Neuronal stem cell (in vitro differentiated cells): ENCODE data around the gene SYPL2.

Experiments used
- DNase-seq: peaks from one replicate; pipeline ENCODE4 v3.0.0-alpha.2; 2013; ENCODE audit warnings: low spot score
- H2AFZ ChIP-seq: one replicate; pipeline ENCODE4 v1.6.1; 2013; ENCODE audit warnings: mild to moderate bottlenecking, low read length, inconsistent platforms
- H2AK5ac ChIP-seq: 2 replicates; pipeline ENCODE4 v1.6.1; 2013; ENCODE audit warnings: low read depth, mild to moderate bottlenecking, inconsistent platforms, low read length, moderate library complexity, mixed read lengths
- H2BK120ac ChIP-seq: 2 replicates; pipeline ENCODE4 v1.6.1; 2013; ENCODE audit warnings: low read depth, mild to moderate bottlenecking, inconsistent platforms, low read length, moderate library complexity, mixed read lengths
- H2BK12ac ChIP-seq: one replicate; pipeline ENCODE4 v1.6.1; 2013; ENCODE audit warnings: low read length, inconsistent platforms
- H2BK15ac ChIP-seq: 2 replicates; pipeline ENCODE4 v1.6.1; 2013; ENCODE audit warnings: mild to moderate bottlenecking, low read length, inconsistent platforms, mixed read lengths
- H2BK5ac ChIP-seq: one replicate; pipeline ENCODE4 v1.6.1; 2013; ENCODE audit warnings: inconsistent platforms, mild to moderate bottlenecking, low read length, moderate library complexity
- H3K14ac ChIP-seq: one replicate; pipeline ENCODE4 v1.6.1; 2013; ENCODE audit warnings: low read length, inconsistent platforms
- H3K18ac ChIP-seq: 2 replicates; pipeline ENCODE4 v1.6.1; 2013; ENCODE audit warnings: low read length, inconsistent platforms
- H3K23ac ChIP-seq: 2 replicates; pipeline ENCODE4 v1.6.1; 2013; ENCODE audit warnings: low read depth, mild to moderate bottlenecking, mixed read lengths, low read length, inconsistent platforms; ENCODE audit not compliant: poor library complexity
- H3K27ac ChIP-seq: replicated peaks from 3 replicates; pipeline ENCODE4 v1.5.1; 2013; ENCODE audit warnings: low read length, inconsistent platforms
- H3K27me3 ChIP-seq, 3 experiments: 2 replicates each; pipeline ENCODE4 v1.6.1; 2013; ENCODE audit warnings: low read length in 3 of 3, mild to moderate bottlenecking in 2 of 3, inconsistent platforms in 1 of 3, low read depth in 1 of 3, mixed read lengths in 1 of 3, moderate library complexity in 1 of 3; ENCODE audit not compliant: control insufficient read depth in 3 of 3, insufficient read depth in 3 of 3
- H3K36me3 ChIP-seq, 2 donors: replicated peaks in 1 of 2; 2 replicates each; pipeline ENCODE4 v1.6.1; 2013; ENCODE audit warnings: low read length in 2 of 2; ENCODE audit not compliant: control insufficient read depth in 2 of 2, insufficient read depth in 2 of 2
- H3K4ac ChIP-seq: 2 replicates; pipeline ENCODE4 v1.6.1; 2013; ENCODE audit warnings: inconsistent platforms, mild to moderate bottlenecking, low read length, moderate library complexity
- H3K4me1 ChIP-seq, 2 donors: 1 replicate in 1 of 2; 2 replicates in 1 of 2; pipeline ENCODE4 v1.6.1; 2013; ENCODE audit warnings: low read length in 2 of 2, low read depth in 1 of 2; ENCODE audit not compliant: control insufficient read depth in 2 of 2, insufficient read depth in 1 of 2
- H3K4me2 ChIP-seq: one replicate; pipeline ENCODE4 v1.6.1; 2013; ENCODE audit warnings: mild to moderate bottlenecking, low read length, inconsistent platforms; ENCODE audit not compliant: insufficient read depth, poor library complexity, severe bottlenecking
- H3K4me3 ChIP-seq, 2 donors: 2 replicates each; pipeline ENCODE4 v1.5.1; 2013; ENCODE audit warnings: low read length in 2 of 2, mild to moderate bottlenecking in 2 of 2, inconsistent platforms in 1 of 2, moderate library complexity in 1 of 2
- H3K79me1 ChIP-seq: one replicate; pipeline ENCODE4 v1.6.1; 2013; ENCODE audit warnings: low read depth, mild to moderate bottlenecking, inconsistent platforms, low read length, moderate library complexity
- H3K9ac ChIP-seq: one replicate; pipeline ENCODE4 v1.6.1; 2013; ENCODE audit warnings: mild to moderate bottlenecking, low read depth, low read length, inconsistent platforms; ENCODE audit not compliant: poor library complexity
- H3K9me3 ChIP-seq, 2 donors: replicated peaks in 1 of 2; 2 replicates each; pipeline versions ENCODE3 to v1.6.1; 2013; ENCODE audit warnings: low read length in 2 of 2, mild to moderate bottlenecking in 2 of 2, inconsistent platforms in 1 of 2, low read depth in 1 of 2, mixed read lengths in 1 of 2, moderate library complexity in 1 of 2; ENCODE audit not compliant: control insufficient read depth in 2 of 2, insufficient read depth in 1 of 2
- H4K8ac ChIP-seq: one replicate; pipeline ENCODE4 v1.6.1; 2013; ENCODE audit warnings: low read depth, mild to moderate bottlenecking, inconsistent platforms, low read length, moderate library complexity
- H4K91ac ChIP-seq: one replicate; pipeline ENCODE4 v1.6.1; 2013; ENCODE audit warnings: low read length, low read depth, mild to moderate bottlenecking, inconsistent platforms; ENCODE audit not compliant: poor library complexity
- WGBS, 2 donors: extraction: QIAGEN DNeasy Blood & Tissue Kit; methylation state at CpG; one replicate each; pipeline ENCODE4 v1.1.7; 2013; ENCODE audit warnings: missing lambda C conversion rate in 2 of 2, mixed read lengths in 1 of 2; ENCODE audit not compliant: insufficient read length in 2 of 2, insufficient replicate concordance in 1 of 2; ENCODE audit errors: extremely low coverage in 2 of 2; 5-methylcytosine and 5-hydroxymethylcytosine counted together

The SYPL2 gene

DNA sequence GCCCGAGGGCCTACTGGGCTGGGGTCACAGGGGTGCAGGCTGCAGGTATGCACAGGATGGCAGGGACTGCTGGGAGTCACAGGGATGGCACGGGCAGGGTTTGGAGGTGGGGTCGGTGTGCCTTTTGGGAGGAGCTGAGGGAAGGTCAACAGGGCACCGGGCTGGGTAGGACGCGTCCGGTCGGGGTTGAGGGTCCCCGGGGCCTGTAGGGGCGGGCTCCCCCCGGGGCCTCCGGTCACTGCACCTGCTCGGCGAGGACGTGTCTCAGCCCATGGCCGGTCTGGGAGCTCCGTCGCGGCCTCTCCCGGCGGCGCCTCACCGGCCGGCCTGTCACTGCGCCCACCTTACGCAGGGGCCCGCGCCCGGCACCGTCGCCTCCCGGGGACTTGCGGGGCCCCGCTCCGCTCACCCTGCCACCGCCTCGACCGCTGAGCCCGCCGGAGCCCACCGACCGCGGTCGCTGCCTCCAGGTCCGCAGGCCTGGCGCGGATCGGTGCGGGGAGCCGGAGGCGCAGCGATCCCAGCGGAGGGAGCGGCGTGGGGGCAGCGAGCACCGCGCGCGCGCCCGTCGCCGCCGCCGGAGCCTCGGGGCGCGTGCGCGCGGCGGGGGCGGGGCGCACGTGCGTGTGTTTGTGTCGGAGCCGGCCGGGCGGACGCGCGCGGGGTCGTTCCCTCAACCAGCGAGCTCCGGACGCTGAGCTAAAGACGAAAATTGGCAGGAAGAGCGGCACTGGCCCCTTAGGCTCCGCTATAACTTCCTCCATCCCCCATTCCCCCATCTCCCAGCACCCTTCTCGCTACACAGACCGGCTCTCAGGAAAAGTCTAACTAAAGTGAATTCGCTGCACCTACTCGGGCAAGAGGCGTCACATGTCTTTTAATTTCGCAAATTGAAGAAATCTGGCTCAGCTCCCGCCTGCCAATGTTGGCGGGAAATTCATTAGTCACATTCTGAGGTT lies 43.1 kb downstream of the SYPL2 start, which contains the start of gene AMIGO1:
AMIGO1 (minus strand) TSS at position 552 of the 959 bp plus-strand sequence. CDS start 815 bp downstream, outside the sequence.
- WGBS, 2 donors: no CpG with 5 or more reads among the region's 100 CpGs

DNA sequence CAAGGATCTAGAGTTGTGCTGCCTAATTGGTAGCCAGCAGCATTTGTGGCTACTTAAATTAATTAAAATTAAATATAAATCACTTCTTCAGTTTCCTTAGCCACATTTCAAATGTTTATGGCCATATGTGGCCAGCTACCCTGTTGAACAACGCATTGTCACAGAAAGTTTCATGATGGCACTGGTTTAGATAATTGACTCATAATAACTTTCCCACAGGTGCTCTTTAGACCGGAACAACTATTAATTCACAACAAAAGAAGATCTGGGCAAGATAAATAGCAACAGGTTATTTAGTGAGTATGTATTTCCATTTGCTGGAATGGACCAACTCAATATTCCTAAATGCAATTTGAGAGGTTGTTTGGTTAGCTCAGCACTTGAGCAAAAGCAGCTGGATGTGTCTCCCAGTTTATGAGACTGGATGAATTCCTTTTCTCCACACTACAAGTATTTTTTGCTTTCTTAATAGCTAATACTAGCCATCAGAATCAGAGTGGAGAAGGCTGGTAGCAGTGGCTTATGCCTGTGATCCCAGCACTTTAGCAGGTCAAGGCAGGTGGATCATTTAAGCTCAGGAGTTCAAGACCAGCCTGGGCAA lies 46.9 kb downstream of the SYPL2 start:
- no peak overlapping the region for H3K4me2 ChIP-seq
- H3K14ac ChIP-seq: no peak overlapping the region
- H4K91ac ChIP-seq: no peak overlapping the region
- peaks cover 7 to 9% of the 10 kb centered on the region in 2 donors for H3K4me1 ChIP-seq
- peaks cover 0 to 32% (median 11%) of the 10 kb centered on the region in 3 experiments for H3K27me3 ChIP-seq
- H2BK120ac ChIP-seq: no peak overlapping the region
- H2AFZ ChIP-seq: no peak overlapping the region
- H3K23ac ChIP-seq: no peak overlapping the region
- H3K9me3 ChIP-seq: no peaks in the 10 kb centered on the region
- no peak overlapping the region for H3K27ac ChIP-seq
- no peak overlapping the region for H2BK5ac ChIP-seq
- H3K36me3 ChIP-seq: no peaks in the 10 kb centered on the region
- H3K9ac ChIP-seq: no peak overlapping the region
- H4K8ac ChIP-seq: no peak overlapping the region
- H2BK12ac ChIP-seq: no peak overlapping the region
- WGBS, 2 donors: no CpG with 5 or more reads among the region's 2 CpGs
- H2AK5ac ChIP-seq: no peak overlapping the region
- no peak for DNase-seq
- no peak overlapping the region for H3K4ac ChIP-seq
- no peak overlapping the region for H3K18ac ChIP-seq
- H3K79me1 ChIP-seq: no peaks in the 10 kb centered on the region
- no peak overlapping the region for H2BK15ac ChIP-seq
- no peak overlapping the region for H3K4me3 ChIP-seq

More for the DNA sequence above, 43.1 kb downstream of the SYPL2 start, which contains the start of gene AMIGO1:
- Histone ChIP-seq H2BK120ac (no peak within 1 kb of the TSS), H3K4me2 (peak within 1 kb of the TSS; percentile 70), H3K36me3 (no peaks in the 10 kb centered on the region), H2AK5ac (peak within 1 kb of the TSS; percentile 85), H4K8ac (no peak within 1 kb of the TSS), H3K9ac (peak within 1 kb of the TSS; percentile 94), H3K79me1 (no peaks in the 10 kb centered on the region), H2BK5ac (no peak within 1 kb of the TSS), H2BK12ac (peak within 1 kb of the TSS; percentile 46), H2BK15ac (peak within 1 kb of the TSS; percentile 39), H3K9me3 (no peaks in the 10 kb centered on the region), H3K18ac (peak within 1 kb of the TSS; percentile 87), H3K4me1 (peaks cover 7 to 9% of the 10 kb centered on the region in 2 donors), H3K27me3 (peaks cover 0 to 15% (median 8%) of the 10 kb centered on the region in 3 experiments), H2AFZ (peak within 1 kb of the TSS; percentile 90), H3K23ac (peak within 1 kb of the TSS; percentile 92), H4K91ac (no peak within 1 kb of the TSS), H3K4ac (no peak within 1 kb of the TSS), H3K4me3 (peak within 1 kb of the TSS; percentile 56 to 95), H3K14ac (no peak within 1 kb of the TSS), H3K27ac (no peak within 1 kb of the TSS)
- DNase-seq: peak; percentile 65

DNA sequence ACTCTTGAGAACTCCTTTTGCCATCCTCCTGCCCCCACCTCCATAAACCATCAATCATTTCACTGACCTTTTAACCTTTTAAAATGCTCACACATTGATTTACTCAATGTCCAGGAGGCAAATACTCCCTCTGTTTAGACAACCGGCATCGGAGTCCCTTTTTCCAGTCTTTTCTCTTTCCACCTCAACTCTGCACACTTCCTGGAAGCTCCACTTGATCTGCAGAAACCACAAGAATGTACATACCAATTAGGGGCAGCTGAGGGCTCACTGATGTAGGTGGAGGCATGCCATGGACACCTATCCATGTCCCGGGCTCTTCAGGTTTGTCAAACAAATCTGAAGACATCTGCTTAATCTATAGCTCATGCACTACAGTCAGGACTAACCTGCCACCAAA lies 48.5 kb downstream of the SYPL2 start:
- Histone ChIP-seq H2AK5ac (no peak overlapping the region), H3K4ac (no peak overlapping the region), H3K4me2 (no peak overlapping the region), H2BK120ac (no peak overlapping the region), H3K36me3 (no peaks in the 10 kb centered on the region), H3K23ac (no peak overlapping the region), H3K9me3 (no peaks in the 10 kb centered on the region), H3K18ac (no peak overlapping the region), H3K14ac (no peak overlapping the region), H3K27ac (no peak overlapping the region), H3K4me3 (no peak overlapping the region), H2BK15ac (no peak overlapping the region), H2BK5ac (no peak overlapping the region), H3K4me1 (peaks cover 6% of the 10 kb centered on the region in 2 donors), H4K8ac (no peak overlapping the region), H3K9ac (no peak overlapping the region), H2BK12ac (no peak overlapping the region), H3K27me3 (peaks cover 0 to 36% (median 9%) of the 10 kb centered on the region in 3 experiments), H3K79me1 (no peaks in the 10 kb centered on the region), H2AFZ (no peak overlapping the region), H4K91ac (no peak overlapping the region)
- DNase-seq: no peak
- no CpG with 5 or more reads among the region's 3 CpGs for WGBS, 2 donors

DNA sequence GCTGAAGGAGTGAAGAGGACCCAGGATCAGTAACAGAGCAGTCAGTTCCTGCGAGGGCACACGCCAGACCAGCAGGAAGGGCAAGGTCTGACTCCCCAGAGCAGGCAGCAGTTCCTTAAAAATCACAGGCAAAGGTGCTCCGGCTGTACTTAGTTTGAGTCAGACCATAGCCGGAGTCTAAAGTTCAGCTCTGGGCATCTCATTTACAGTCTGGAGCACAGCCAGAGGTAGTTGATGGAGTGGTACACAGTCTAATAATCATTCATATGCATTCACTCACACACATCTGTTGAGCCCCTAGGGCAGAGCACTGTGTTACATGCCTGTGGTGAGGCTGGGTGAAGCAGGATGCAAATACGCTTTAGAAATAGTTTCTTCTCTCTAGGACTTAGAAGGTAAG lies 50.5 kb downstream of the SYPL2 start:
- no peak overlapping the region for H2BK15ac ChIP-seq
- H3K27ac ChIP-seq: no peak overlapping the region
- no peak overlapping the region for H3K9ac ChIP-seq
- H2BK12ac ChIP-seq: no peak overlapping the region
- no peak for DNase-seq
- no peak overlapping the region for H2BK120ac ChIP-seq
- peaks cover 0 to 9% of the 10 kb centered on the region in 2 donors for H3K4me1 ChIP-seq
- no peak overlapping the region for H3K4ac ChIP-seq
- H2AK5ac ChIP-seq: no peak overlapping the region
- H4K91ac ChIP-seq: no peak overlapping the region
- H3K18ac ChIP-seq: no peak overlapping the region
- H4K8ac ChIP-seq: no peak overlapping the region
- H2BK5ac ChIP-seq: no peak overlapping the region
- no peak overlapping the region for H3K4me3 ChIP-seq
- H3K27me3 ChIP-seq: peaks cover 0 to 40% (median 3%) of the 10 kb centered on the region in 3 experiments
- H3K4me2 ChIP-seq: no peak overlapping the region
- H2AFZ ChIP-seq: no peak overlapping the region
- H3K23ac ChIP-seq: no peak overlapping the region
- no peaks in the 10 kb centered on the region for H3K79me1 ChIP-seq
- no peak overlapping the region for H3K14ac ChIP-seq
- H3K36me3 ChIP-seq: no peaks in the 10 kb centered on the region
- no peaks in the 10 kb centered on the region for H3K9me3 ChIP-seq
- WGBS, 2 donors: no CpG with 5 or more reads among the region's 5 CpGs
